K562 (cell line): Measurements from ENCODE around the gene INTS6. TPM values are rescaled to one million over a fixed set of nuclear protein-coding genes. Genes with fewer than 3 reads are reported as not detected.

ENCODE experiments used
- BCOR ChIP-seq: fragments of 450-650 bp; IDR thresholded peaks from 2 replicates; pipeline ENCODE4 v1.6.1; 2016
- BMI1 ChIP-seq: fragments of 150-350 bp; IDR thresholded peaks from 2 replicates; pipeline ENCODE4 v1.6.1; 2014; ENCODE audit warnings: low read length
- CREB5 ChIP-seq: fragments of 250-450 bp; sonication (Bioruptor Pico); IDR thresholded peaks from 2 replicates; pipeline ENCODE4 v1.5.0; 2020; ENCODE audit warnings: mild to moderate bottlenecking
- ELK3 ChIP-seq: fragments of 450-650 bp; formaldehyde crosslinking; IDR thresholded peaks from 2 replicates; pipeline ENCODE4 v1.4.0; 2020; ENCODE audit warnings: mild to moderate bottlenecking
- KLF6 ChIP-seq: fragments of 250-450 bp; sonication (Bioruptor Pico); IDR thresholded peaks from 2 replicates; pipeline ENCODE4 v1.4.0; 2020; ENCODE audit warnings: mild to moderate bottlenecking, moderate library complexity, borderline replicate concordance
- NCOA1 ChIP-seq: fragments of 450-650 bp; IDR thresholded peaks from 2 replicates; pipeline ENCODE4 v1.6.1; 2016; ENCODE audit warnings: low read depth
- SMAD3 ChIP-seq: fragments of 450-650 bp; formaldehyde crosslinking; conservative IDR thresholded peaks from 2 replicates; pipeline ENCODE4 v1.4.0; 2020; ENCODE audit warnings: mild to moderate bottlenecking
- U2AF1 ChIP-seq: fragments of 200-400 bp; formaldehyde crosslinking; optimal IDR thresholded peaks from 2 replicates; pipeline ENCODE3; 2017; ENCODE audit warnings: mild to moderate bottlenecking, low read depth, low read length, moderate library complexity
- ZNF561 ChIP-seq: fragments of 450-650 bp; formaldehyde crosslinking; conservative IDR thresholded peaks from 2 replicates; pipeline ENCODE4 v1.4.0; 2020; ENCODE audit warnings: mild to moderate bottlenecking, moderate library complexity
- polyA plus RNA-seq, 8 experiments: library from polyadenylated mRNA; depleted of rRNA in 4 of 8; stranded (reverse) in 5 of 8; unstranded in 3 of 8; fragments of >200 nt; fragmentation: Nextera tagmentation in 2 of 8; fragmentation: Illumina TruSeq in 1 of 8; extraction: Ambion mirVana in 2 of 8; extraction: Trizol in 1 of 8; gene quantifications; 2 replicates each; pipeline versions ENCODE4 v1.2.1 to v1.2.3, GENCODE V29; 2011 to 2014; ENCODE audit warnings: inconsistent platforms in 1 of 8, missing spikeins in 1 of 8
- total RNA-seq, 7 experiments: library from RNA; depleted of rRNA in 6 of 7; stranded (reverse); fragments of >200 nt in 6 of 7; fragmentation: Illumina TruSeq in 2 of 7; extraction: Trizol in 2 of 7; gene quantifications; 2 replicates each; pipeline versions ENCODE4 v1.2.1 to v1.2.3, GENCODE V29; 2011 to 2021; ENCODE audit warnings: low replicate concordance in 1 of 7

INTS6 gene
- total and polyA plus RNA-seq, 9 of the 15 experiments (the other 6 are each of a cell fraction or from before 2014, with no cell fraction given): 3.7 to 29.8 (median 16.1) TPM

GRCh38 chr13:51477149-51477548 is 24.3 kb upstream of the INTS6 start (continued):
- TF ChIP-seq CREB5: no peak
- no peak for TF ChIP-seq U2AF1
- TF ChIP-seq BCOR: no peak
- TF ChIP-seq ZNF561 (CRISPR knock-in tag): no peak
- TF ChIP-seq ELK3 (CRISPR knock-in tag): no peak
- no peak for TF ChIP-seq BMI1
- no peak for TF ChIP-seq SMAD3
- no peak for TF ChIP-seq KLF6 (CRISPR knock-in tag)
- no peak for TF ChIP-seq NCOA1
